HepG2 (cell line): Measurements from ENCODE around the gene GNAI2. TPM values are rescaled to one million over a fixed set of nuclear protein-coding genes. Genes with fewer than 3 reads are reported as not detected.

ENCODE experiments used
- ATF7 ChIP-seq, 2 experiments: fragments of 450-650 bp in 1 of 2; sonication (generic) in 1 of 2; formaldehyde crosslinking in 1 of 2; IDR thresholded peaks; 2 replicates each; pipeline versions ENCODE4 v1.4.0 to v1.6.1; 2016 to 2020; ENCODE audit warnings: antibody characterized with exemption in 1 of 2, mild to moderate bottlenecking in 1 of 2, missing genetic modification reagents in 1 of 2
- CHCHD3 ChIP-seq: sonication (generic); formaldehyde crosslinking; IDR thresholded peaks from 2 replicates; pipeline ENCODE4 v1.8.0; 2022; ENCODE audit warnings: mild to moderate bottlenecking, missing genetic modification reagents, moderate library complexity
- GABPB1 ChIP-seq: IDR thresholded peaks from 2 replicates; pipeline ENCODE4 v1.6.1; 2016; ENCODE audit warnings: mild to moderate bottlenecking, missing genetic modification reagents, moderate library complexity, missing compliant biosample characterization
- HOMEZ ChIP-seq: IDR thresholded peaks from 2 replicates; pipeline ENCODE4 v1.6.1; 2016; ENCODE audit warnings: low read depth
- MAFG ChIP-seq: sonication (generic); formaldehyde crosslinking; IDR thresholded peaks from 2 replicates; pipeline ENCODE4 v1.5.1; 2020; ENCODE audit warnings: mild to moderate bottlenecking, missing genetic modification reagents
- MTA1 ChIP-seq: sonication (generic); formaldehyde crosslinking; IDR thresholded peaks from 2 replicates; pipeline ENCODE4 v1.4.0; 2020; ENCODE audit warnings: missing genetic modification reagents, mild to moderate bottlenecking, borderline replicate concordance
- PPARG ChIP-seq: conservative IDR thresholded peaks from 2 replicates; pipeline ENCODE4 v1.6.1; 2016; ENCODE audit warnings: missing biosample characterization, missing genetic modification reagents
- RCOR2 ChIP-seq: IDR thresholded peaks from 2 replicates; pipeline ENCODE4 v1.6.1; 2016; ENCODE audit warnings: missing biosample characterization, missing genetic modification reagents
- SMAD3 ChIP-seq: sonication (generic); formaldehyde crosslinking; IDR thresholded peaks from 2 replicates; pipeline ENCODE4 v1.4.0; 2020; ENCODE audit warnings: missing genetic modification reagents
- SRY ChIP-seq: sonication (generic); formaldehyde crosslinking; IDR thresholded peaks from 2 replicates; pipeline ENCODE4 v1.8.0; 2022; ENCODE audit warnings: mild to moderate bottlenecking, missing genetic modification reagents
- STAT5B ChIP-seq: sonication (generic); formaldehyde crosslinking; IDR thresholded peaks from 2 replicates; pipeline ENCODE4 v1.4.0; 2020; ENCODE audit warnings: missing genetic modification reagents
- ZKSCAN5 ChIP-seq: sonication (generic); formaldehyde crosslinking; IDR thresholded peaks from 2 replicates; pipeline ENCODE4 v1.5.1; 2020; ENCODE audit warnings: mild to moderate bottlenecking, missing genetic modification reagents
- ZNF10 ChIP-seq: sonication (generic); formaldehyde crosslinking; IDR thresholded peaks from 2 replicates; pipeline ENCODE4 v1.4.0; 2020; ENCODE audit warnings: mild to moderate bottlenecking, low read depth, missing genetic modification reagents, borderline replicate concordance
- ZNF317 ChIP-seq: sonication (generic); formaldehyde crosslinking; IDR thresholded peaks from 2 replicates; pipeline ENCODE4 v1.5.0; 2020; ENCODE audit warnings: mild to moderate bottlenecking, missing genetic modification reagents
- ZNF501 ChIP-seq: sonication (generic); formaldehyde crosslinking; IDR thresholded peaks from 2 replicates; pipeline ENCODE4 v1.5.1; 2020; ENCODE audit warnings: mild to moderate bottlenecking, moderate library complexity, missing genetic modification reagents
- ZNF557 ChIP-seq: sonication (generic); formaldehyde crosslinking; IDR thresholded peaks from 2 replicates; pipeline ENCODE4 v1.4.0; 2020; ENCODE audit warnings: missing genetic modification reagents
- polyA plus RNA-seq, 8 experiments: library from polyadenylated mRNA; depleted of rRNA in 3 of 8; stranded (reverse) in 7 of 8; unstranded in 1 of 8; fragments of >200 nt; fragmentation: Illumina TruSeq in 4 of 8; extraction: Trizol in 4 of 8; gene quantifications; 2 replicates each; pipeline versions ENCODE4 v1.2.1 to v1.2.3, GENCODE V29; 2011 to 2016; ENCODE audit warnings: low read depth in 4 of 8, missing spikeins in 1 of 8, mixed read lengths in 1 of 8; ENCODE audit not compliant: insufficient read depth in 1 of 8
- total RNA-seq, 5 experiments: library from RNA; depleted of rRNA; stranded (reverse); fragments of >200 nt; fragmentation: Illumina TruSeq; extraction: Trizol; gene quantifications; 2 replicates each; pipeline ENCODE4 v1.2.3, GENCODE V29; 2016; ENCODE audit warnings: low read depth in 1 of 5
- TF ChIP-seq, protein P1 (sequence below): sonication (generic); formaldehyde crosslinking; IDR thresholded peaks from 2 replicates; pipeline ENCODE4 v1.9.0; 2021; ENCODE audit warnings: missing genetic modification reagents, borderline replicate concordance
- TF ChIP-seq, protein P2 (sequence below): IDR thresholded peaks from 2 replicates; pipeline ENCODE4 v1.6.1; 2016; ENCODE audit warnings: missing genetic modification reagents, missing compliant biosample characterization
- TF ChIP-seq, protein P3 (sequence below): IDR thresholded peaks from 2 replicates; pipeline ENCODE4 v1.6.1; 2016; ENCODE audit warnings: mild to moderate bottlenecking
- TF ChIP-seq, protein P4 (sequence below): sonication (generic); formaldehyde crosslinking; IDR thresholded peaks from 2 replicates; pipeline ENCODE4 v1.4.0; 2020; ENCODE audit warnings: missing genetic modification reagents, borderline replicate concordance
- TF ChIP-seq, protein P5 (sequence below): IDR thresholded peaks from 2 replicates; pipeline ENCODE4 v1.6.1; 2018; ENCODE audit warnings: missing genetic modification reagents, mild to moderate bottlenecking, missing compliant biosample characterization

GNAI2 gene
- total and polyA plus RNA-seq, 2 of the 13 experiments (the other 11 are each of a cell fraction or from before 2014, with no cell fraction given), result 51.1 to 66.2 TPM

DNA sequence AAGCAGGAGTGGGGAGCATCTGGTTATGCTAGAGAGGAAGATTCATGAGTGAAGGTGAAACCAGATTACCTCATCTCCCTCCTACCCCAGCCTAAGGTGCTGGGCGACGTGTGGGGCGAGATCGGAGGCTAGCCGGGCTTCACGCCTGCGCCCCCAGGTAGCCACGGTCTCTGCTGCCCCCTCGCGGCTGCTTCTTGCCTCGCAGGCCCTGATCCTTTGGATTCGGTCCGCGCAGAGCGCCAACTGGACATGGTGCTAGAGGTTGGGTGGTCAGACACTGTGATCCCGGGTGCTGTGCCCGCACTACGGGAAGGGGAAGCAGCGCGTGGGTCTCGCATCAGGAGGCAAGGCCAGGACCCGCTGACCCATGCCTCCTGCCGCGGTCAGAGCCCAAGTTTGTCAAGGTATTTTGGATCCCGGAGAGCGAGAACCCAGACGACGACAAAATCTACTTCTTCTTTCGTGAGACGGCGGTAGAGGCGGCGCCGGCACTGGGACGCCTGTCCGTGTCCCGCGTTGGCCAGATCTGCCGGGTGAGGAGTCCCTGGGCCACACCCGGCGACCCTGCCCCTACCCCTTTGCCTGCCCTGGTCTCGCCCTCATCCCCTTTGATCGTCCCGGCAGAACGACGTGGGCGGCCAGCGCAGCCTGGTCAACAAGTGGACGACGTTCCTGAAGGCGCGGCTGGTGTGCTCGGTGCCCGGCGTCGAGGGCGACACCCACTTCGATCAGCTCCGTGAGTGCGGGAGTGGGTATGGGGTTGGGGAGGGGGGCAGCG, 37.1 kb downstream of the GNAI2 start (continued):
- TF ChIP-seq, protein P1, sequence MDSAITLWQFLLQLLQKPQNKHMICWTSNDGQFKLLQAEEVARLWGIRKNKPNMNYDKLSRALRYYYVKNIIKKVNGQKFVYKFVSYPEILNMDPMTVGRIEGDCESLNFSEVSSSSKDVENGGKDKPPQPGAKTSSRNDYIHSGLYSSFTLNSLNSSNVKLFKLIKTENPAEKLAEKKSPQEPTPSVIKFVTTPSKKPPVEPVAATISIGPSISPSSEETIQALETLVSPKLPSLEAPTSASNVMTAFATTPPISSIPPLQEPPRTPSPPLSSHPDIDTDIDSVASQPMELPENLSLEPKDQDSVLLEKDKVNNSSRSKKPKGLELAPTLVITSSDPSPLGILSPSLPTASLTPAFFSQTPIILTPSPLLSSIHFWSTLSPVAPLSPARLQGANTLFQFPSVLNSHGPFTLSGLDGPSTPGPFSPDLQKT (CRISPR knock-in tag), result no peak
- TF ChIP-seq, protein P2, sequence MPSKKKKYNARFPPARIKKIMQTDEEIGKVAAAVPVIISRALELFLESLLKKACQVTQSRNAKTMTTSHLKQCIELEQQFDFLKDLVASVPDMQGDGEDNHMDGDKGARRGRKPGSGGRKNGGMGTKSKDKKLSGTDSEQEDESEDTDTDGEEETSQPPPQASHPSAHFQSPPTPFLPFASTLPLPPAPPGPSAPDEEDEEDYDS (CRISPR knock-in tag), result 0 out of 2 replicates have a peak, but pooled peaks have one; percentile 27
- TF ChIP-seq ATF7 (IDR thresholded peaks at IDR 0.05) (peak; percentile 42; the same call in 1 of the 2 replicates), ATF7 (CRISPR knock-in tag; IDR thresholded peaks at IDR 0.05) (0 out of 2 replicates have a peak, but pooled peaks have one; percentile 7), SRY (CRISPR knock-in tag) (no peak), ZKSCAN5 (CRISPR knock-in tag) (no peak), HOMEZ (CRISPR knock-in tag) (no peak), SMAD3 (0 out of 2 replicates have a peak, but pooled peaks have one; percentile 63), PPARG (CRISPR knock-in tag) (0 out of 2 replicates have a peak, but pooled peaks have one; percentile 36), ZNF501 (CRISPR knock-in tag) (0 out of 2 replicates have a peak, but pooled peaks have one; percentile 30), ZNF10 (CRISPR knock-in tag) (no peak), RCOR2 (CRISPR knock-in tag) (no peak), MTA1 (peak; percentile 38; the same call in 1 of the 2 replicates), CHCHD3 (CRISPR knock-in tag) (peak; percentile 18; the same call in 1 of the 2 replicates), ZNF557 (CRISPR knock-in tag) (no peak), MAFG (CRISPR knock-in tag) (no peak), GABPB1 (CRISPR knock-in tag) (peak; percentile 76), STAT5B (CRISPR knock-in tag) (0 out of 2 replicates have a peak, but pooled peaks have one; percentile 54), ZNF317 (CRISPR knock-in tag) (peak; percentile 74; the same call in 1 of the 2 replicates)
- TF ChIP-seq, protein P3, sequence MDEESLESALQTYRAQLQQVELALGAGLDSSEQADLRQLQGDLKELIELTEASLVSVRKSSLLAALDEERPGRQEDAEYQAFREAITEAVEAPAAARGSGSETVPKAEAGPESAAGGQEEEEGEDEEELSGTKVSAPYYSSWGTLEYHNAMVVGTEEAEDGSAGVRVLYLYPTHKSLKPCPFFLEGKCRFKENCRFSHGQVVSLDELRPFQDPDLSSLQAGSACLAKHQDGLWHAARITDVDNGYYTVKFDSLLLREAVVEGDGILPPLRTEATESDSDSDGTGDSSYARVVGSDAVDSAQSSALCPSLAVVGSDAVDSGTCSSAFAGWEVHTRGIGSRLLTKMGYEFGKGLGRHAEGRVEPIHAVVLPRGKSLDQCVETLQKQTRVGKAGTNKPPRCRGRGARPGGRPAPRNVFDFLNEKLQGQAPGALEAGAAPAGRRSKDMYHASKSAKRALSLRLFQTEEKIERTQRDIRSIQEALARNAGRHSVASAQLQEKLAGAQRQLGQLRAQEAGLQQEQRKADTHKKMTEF, result peak; percentile 67; the same call in 1 of the 2 replicates
- TF ChIP-seq, protein P4, sequence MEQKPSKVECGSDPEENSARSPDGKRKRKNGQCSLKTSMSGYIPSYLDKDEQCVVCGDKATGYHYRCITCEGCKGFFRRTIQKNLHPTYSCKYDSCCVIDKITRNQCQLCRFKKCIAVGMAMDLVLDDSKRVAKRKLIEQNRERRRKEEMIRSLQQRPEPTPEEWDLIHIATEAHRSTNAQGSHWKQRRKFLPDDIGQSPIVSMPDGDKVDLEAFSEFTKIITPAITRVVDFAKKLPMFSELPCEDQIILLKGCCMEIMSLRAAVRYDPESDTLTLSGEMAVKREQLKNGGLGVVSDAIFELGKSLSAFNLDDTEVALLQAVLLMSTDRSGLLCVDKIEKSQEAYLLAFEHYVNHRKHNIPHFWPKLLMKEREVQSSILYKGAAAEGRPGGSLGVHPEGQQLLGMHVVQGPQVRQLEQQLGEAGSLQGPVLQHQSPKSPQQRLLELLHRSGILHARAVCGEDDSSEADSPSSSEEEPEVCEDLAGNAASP, result peak; percentile 64; the same call in 1 of the 2 replicates
- TF ChIP-seq, protein P5, sequence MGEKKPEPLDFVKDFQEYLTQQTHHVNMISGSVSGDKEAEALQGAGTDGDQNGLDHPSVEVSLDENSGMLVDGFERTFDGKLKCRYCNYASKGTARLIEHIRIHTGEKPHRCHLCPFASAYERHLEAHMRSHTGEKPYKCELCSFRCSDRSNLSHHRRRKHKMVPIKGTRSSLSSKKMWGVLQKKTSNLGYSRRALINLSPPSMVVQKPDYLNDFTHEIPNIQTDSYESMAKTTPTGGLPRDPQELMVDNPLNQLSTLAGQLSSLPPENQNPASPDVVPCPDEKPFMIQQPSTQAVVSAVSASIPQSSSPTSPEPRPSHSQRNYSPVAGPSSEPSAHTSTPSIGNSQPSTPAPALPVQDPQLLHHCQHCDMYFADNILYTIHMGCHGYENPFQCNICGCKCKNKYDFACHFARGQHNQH, result peak; percentile 56
